ENCODE data around the gene PEAR1. TPM values are rescaled to one million over a fixed set of nuclear protein-coding genes. Genes with fewer than 3 reads are reported as not detected.

Gene PEAR1
- total RNA-seq, 1 experiment from 2014 or later: 10.8 TPM

GRCh38 chr1:156853761-156854160 is 39.8 kb upstream of the PEAR1 start:
- no peaks in the 10 kb centered on the region for H3K9me2 ChIP-seq (ENCODE audit: insufficient read depth)
- no peaks in the 10 kb centered on the region for H3K79me2 ChIP-seq (ENCODE audit: insufficient read depth, low read length)
- H2AFZ ChIP-seq (ENCODE audit: low read depth, low read length, poor library complexity, severe bottlenecking): no peak overlapping the region
- H3K27me3 ChIP-seq (ENCODE audit: insufficient read depth, low read length): no peaks in the 10 kb centered on the region
- ChIA-PET RAD21 (ENCODE audit: low non-redundant PET in 1 of 2, low total read pairs in 2 of 2, uncharacterized antibody in 2 of 2, unreplicated experiment in 2 of 2) (no interaction called here), POLR2A (no interaction called here), CTCF (interaction anchor here (1.4 kb wide), 1 partner anchor 128 kb away, joined by 3 read pairs; no protein-coding TSS in a partner anchor)
- BruUV-seq (replicated peaks): no TSS peak
- no peaks in the 10 kb centered on the region; a peak in 2 of 4 replicates for H3K4me1 ChIP-seq (ENCODE audit: control insufficient read depth in 1 of 2, insufficient read depth in 2 of 2, low read length in 2 of 2)
- H3K4me2 ChIP-seq (ENCODE audit: low read length): no peak overlapping the region
- DNase-seq (ENCODE audit: low read depth, low spot score) (no peak), ATAC-seq (no peak)
- H3K9ac ChIP-seq (ENCODE audit: low read length): no peak overlapping the region
- TF ChIP-seq ZFX (IDR thresholded peaks at IDR 0.05): no peak
- no peak for TF ChIP-seq FOSL1 (IDR thresholded peaks at IDR 0.05; ENCODE audit: low read depth)
- no peak for TF ChIP-seq SIN3A (IDR thresholded peaks at IDR 0.05; ENCODE audit: low read depth)
- TF ChIP-seq SP1 (IDR thresholded peaks at IDR 0.05; ENCODE audit: low read depth): no peak
- no peak for TF ChIP-seq REST (IDR thresholded peaks at IDR 0.05; ENCODE audit: low read depth)
- no peak for TF ChIP-seq EZH2phosphoT487 (IDR thresholded peaks at IDR 0.05; ENCODE audit: borderline replicate concordance)
- no peak for TF ChIP-seq CBX3 (IDR thresholded peaks at IDR 0.05; ENCODE audit: low read depth)
- H3K9me3 ChIP-seq (ENCODE audit: control insufficient read depth in 1 of 2, insufficient read depth in 1 of 2, low read depth in 1 of 2, low read length in 2 of 2): no peaks in the 10 kb centered on the region
- no peak overlapping the region for H3K27ac ChIP-seq (ENCODE audit: low read depth, low read length)
- H4K20me1 ChIP-seq (ENCODE audit: insufficient read depth): no peaks in the 10 kb centered on the region
- H3K4me3 ChIP-seq (replicated peaks in 1 of 2; ENCODE audit: low read depth in 1 of 2, low read length in 2 of 2): no peak overlapping the region
- no peaks in the 10 kb centered on the region for H3K36me3 ChIP-seq (ENCODE audit: control insufficient read depth in 1 of 2, insufficient read depth in 2 of 2, low read length in 2 of 2)
- intact Hi-C loops (cut with micrococcal nuclease): no loop called here

DNA sequence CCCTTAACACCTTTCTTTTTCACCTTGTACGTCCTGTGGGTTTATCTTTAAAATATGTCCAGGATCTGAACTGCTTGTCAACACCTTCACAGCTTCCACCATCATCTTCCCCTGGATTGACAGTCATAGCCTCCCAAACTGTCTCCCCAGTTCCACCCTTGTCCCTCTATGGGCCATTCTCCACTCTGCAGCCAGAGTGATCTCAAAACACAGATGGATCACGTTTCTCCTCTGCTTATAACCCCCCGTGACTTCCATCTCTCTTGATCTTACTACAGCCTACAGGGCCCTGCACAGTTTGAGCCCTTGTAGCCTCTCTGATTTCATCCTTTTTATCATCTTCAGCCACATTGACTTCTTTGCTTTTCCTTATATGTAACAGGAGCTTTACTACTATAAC is 38.9 kb upstream of the PEAR1 start:
- ChIA-PET POLR2A (no interaction called here), CTCF (interaction anchor here (1.4 kb wide), 1 partner anchor 129 kb away, joined by 3 read pairs; no protein-coding TSS in a partner anchor), RAD21 (ENCODE audit: low non-redundant PET in 1 of 2, low total read pairs in 2 of 2, uncharacterized antibody in 2 of 2, unreplicated experiment in 2 of 2) (no interaction called here)
- DNase-seq (ENCODE audit: low read depth, low spot score) (no peak), ATAC-seq (no peak)
- BruUV-seq (replicated peaks): no TSS peak
- Histone ChIP-seq H3K79me2 (ENCODE audit: insufficient read depth, low read length) (no peaks in the 10 kb centered on the region), H3K4me1 (ENCODE audit: control insufficient read depth in 1 of 2, insufficient read depth in 2 of 2, low read length in 2 of 2) (peaks cover 0 to 1% of the 10 kb centered on the region in 2 experiments; a peak in 2 of 4 replicates), H3K27ac (ENCODE audit: low read depth, low read length) (no peak overlapping the region), H2AFZ (ENCODE audit: low read depth, low read length, poor library complexity, severe bottlenecking) (no peak overlapping the region), H4K20me1 (ENCODE audit: insufficient read depth) (no peaks in the 10 kb centered on the region), H3K36me3 (ENCODE audit: control insufficient read depth in 1 of 2, insufficient read depth in 2 of 2, low read length in 2 of 2) (no peaks in the 10 kb centered on the region), H3K4me3 (replicated peaks in 1 of 2; ENCODE audit: low read depth in 1 of 2, low read length in 2 of 2) (no peak overlapping the region), H3K9ac (ENCODE audit: low read length) (no peak overlapping the region), H3K9me2 (ENCODE audit: insufficient read depth) (no peaks in the 10 kb centered on the region), H3K9me3 (ENCODE audit: control insufficient read depth in 1 of 2, insufficient read depth in 1 of 2, low read depth in 1 of 2, low read length in 2 of 2) (no peaks in the 10 kb centered on the region), H3K4me2 (ENCODE audit: low read length) (no peak overlapping the region), H3K27me3 (ENCODE audit: insufficient read depth, low read length) (no peaks in the 10 kb centered on the region)
- intact Hi-C loops (cut with micrococcal nuclease): no loop called here
- no peak for TF ChIP-seq RAD21 (IDR thresholded peaks at IDR 0.05; ENCODE audit: low read depth)
- no peak for TF ChIP-seq ZNF274 (IDR thresholded peaks at IDR 0.05; ENCODE audit: low read depth, low read length)
- TF ChIP-seq SIN3A (IDR thresholded peaks at IDR 0.05; ENCODE audit: low read depth): no peak
- TF ChIP-seq SP1 (IDR thresholded peaks at IDR 0.05; ENCODE audit: low read depth): no peak
- no peak for TF ChIP-seq ATF3 (IDR thresholded peaks at IDR 0.05)
- TF ChIP-seq SRF (IDR thresholded peaks at IDR 0.05; ENCODE audit: low read depth): no peak
- no peak for TF ChIP-seq FOSL1 (IDR thresholded peaks at IDR 0.05; ENCODE audit: low read depth)
- no peak for TF ChIP-seq EZH2phosphoT487 (IDR thresholded peaks at IDR 0.05; ENCODE audit: borderline replicate concordance)
- no peak for TF ChIP-seq YY1 (IDR thresholded peaks at IDR 0.05; ENCODE audit: extremely low read depth, insufficient replicate concordance, low read depth, low read length)
- TF ChIP-seq EGR1 (IDR thresholded peaks at IDR 0.05; ENCODE audit: low read depth): no peak
- TF ChIP-seq TCF7L2 (IDR thresholded peaks at IDR 0.05; ENCODE audit: borderline replicate concordance, extremely low read depth, insufficient read depth, insufficient read length): no peak
- TF ChIP-seq, protein P1, sequence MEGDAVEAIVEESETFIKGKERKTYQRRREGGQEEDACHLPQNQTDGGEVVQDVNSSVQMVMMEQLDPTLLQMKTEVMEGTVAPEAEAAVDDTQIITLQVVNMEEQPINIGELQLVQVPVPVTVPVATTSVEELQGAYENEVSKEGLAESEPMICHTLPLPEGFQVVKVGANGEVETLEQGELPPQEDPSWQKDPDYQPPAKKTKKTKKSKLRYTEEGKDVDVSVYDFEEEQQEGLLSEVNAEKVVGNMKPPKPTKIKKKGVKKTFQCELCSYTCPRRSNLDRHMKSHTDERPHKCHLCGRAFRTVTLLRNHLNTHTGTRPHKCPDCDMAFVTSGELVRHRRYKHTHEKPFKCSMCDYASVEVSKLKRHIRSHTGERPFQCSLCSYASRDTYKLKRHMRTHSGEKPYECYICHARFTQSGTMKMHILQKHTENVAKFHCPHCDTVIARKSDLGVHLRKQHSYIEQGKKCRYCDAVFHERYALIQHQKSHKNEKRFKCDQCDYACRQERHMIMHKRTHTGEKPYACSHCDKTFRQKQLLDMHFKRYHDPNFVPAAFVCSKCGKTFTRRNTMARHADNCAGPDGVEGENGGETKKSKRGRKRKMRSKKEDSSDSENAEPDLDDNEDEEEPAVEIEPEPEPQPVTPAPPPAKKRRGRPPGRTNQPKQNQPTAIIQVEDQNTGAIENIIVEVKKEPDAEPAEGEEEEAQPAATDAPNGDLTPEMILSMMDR (IDR thresholded peaks at IDR 0.05 in 2 of 3, conservative IDR thresholded peaks at IDR 0.05 in 1 of 3; ENCODE audit: borderline replicate concordance in 1 of 3, insufficient read depth in 1 of 3, low read depth in 2 of 3, low read length in 2 of 3): no peak; a peak in 1 of 6 replicates
- no peak for TF ChIP-seq JUND (IDR thresholded peaks at IDR 0.05)
